Activated CD4-positive, alpha-beta T cell treated with anti-CD3 and anti-CD28 coated beads, Interleukin-2, amount 50 U/mL, for 16 hours (primary cell): ENCODE measurements around the gene SMOC2.

Experiments used
- DNase-seq: peaks from one replicate; pipeline ENCODE4 v3.0.0-alpha.2; 2020

Gene SMOC2

DNA sequence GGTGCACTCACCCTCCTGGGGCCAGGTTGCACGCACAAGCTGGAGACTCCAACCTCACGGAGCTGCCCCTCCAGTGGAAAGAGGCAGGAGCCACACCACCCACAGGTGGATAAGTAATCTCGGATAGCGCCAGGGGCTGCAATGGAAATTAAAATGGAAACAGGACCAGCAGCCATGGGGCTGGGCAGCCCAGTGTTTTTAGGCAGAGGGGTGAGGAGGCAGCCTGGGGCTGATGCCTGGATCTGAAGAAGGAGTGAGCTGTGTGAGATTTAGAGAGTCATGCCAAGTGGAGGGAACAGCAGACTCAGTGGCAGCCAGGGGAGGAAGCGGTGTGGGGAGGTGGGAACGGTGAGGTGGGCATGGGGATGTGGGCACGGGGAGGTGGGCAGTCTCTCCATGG lies 275.6 kb downstream of the SMOC2 start:
- no peak for DNase-seq

DNA sequence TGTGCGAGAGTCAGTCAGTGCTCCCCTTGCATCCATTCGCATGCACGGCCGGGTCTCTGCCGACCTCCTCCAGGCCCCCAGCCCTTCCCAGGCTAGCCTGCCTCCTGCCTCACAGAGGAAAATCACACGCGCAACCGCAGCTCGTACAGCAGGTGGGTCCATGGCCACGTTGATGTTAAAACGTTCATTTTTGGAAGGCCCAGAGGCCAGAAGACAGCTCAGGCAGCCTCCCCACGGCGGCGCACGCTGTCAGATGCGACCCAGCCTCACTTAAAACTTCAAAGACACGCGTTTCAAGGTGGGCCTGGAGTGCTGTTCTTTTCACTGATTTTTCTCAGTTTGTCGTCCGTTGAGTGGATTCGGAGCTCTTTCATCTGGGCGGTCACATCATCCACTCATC lies 276.5 kb downstream of the SMOC2 start:
- no peak for DNase-seq
